GM06990 (cell line): ENCODE data around the gene ARHGEF9.

Experiments
- DNase-seq: peaks from one replicate; pipeline ENCODE4 v3.0.0-alpha.2; 2011; ENCODE audit not compliant: insufficient read length; ENCODE audit errors: extremely low read depth
- H3K27me3 ChIP-seq: replicated peaks from 2 replicates; pipeline ENCODE4 v1.6.0; 2011; ENCODE audit warnings: low read length; ENCODE audit not compliant: control insufficient read depth, insufficient read depth
- H3K36me3 ChIP-seq: 2 replicates; pipeline ENCODE4 v1.5.1; 2011; ENCODE audit warnings: low read length; ENCODE audit not compliant: control insufficient read depth, insufficient read depth
- H3K4me3 ChIP-seq: replicated peaks from 2 replicates; pipeline ENCODE4 v1.5.1; 2011; ENCODE audit warnings: low read depth, mild to moderate bottlenecking, control low read depth, low read length
- TF ChIP-seq, protein P1 (sequence below): IDR thresholded peaks from 2 replicates; pipeline ENCODE4 v1.5.1; 2011; ENCODE audit warnings: low read length, control low read depth, mild to moderate bottlenecking, inconsistent platforms; ENCODE audit not compliant: insufficient read depth, poor library complexity, severe bottlenecking

Gene ARHGEF9

DNA sequence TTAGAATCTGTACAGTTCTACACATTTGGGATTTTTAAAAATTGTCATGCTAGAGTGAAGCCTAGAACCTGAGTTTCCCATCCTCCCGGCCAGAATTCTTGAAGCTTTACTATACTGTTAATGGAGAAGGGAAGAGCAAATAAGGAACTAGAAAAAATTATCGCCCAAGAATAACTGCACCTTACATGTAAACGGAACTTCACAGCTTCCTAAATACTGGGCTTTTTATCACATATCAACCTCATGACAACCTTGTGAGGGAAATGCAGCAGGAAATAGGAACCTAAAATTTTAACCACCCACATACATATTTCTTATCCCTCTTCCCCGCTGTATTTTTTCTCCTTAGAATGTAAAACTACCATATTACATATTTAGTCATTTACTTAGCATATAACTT lies 19.3 kb downstream of the ARHGEF9 start:
- Histone ChIP-seq H3K27me3 (no peaks in the 10 kb centered on the region), H3K36me3 (no peaks in the 10 kb centered on the region), H3K4me3 (no peak overlapping the region)
- TF ChIP-seq, protein P1, sequence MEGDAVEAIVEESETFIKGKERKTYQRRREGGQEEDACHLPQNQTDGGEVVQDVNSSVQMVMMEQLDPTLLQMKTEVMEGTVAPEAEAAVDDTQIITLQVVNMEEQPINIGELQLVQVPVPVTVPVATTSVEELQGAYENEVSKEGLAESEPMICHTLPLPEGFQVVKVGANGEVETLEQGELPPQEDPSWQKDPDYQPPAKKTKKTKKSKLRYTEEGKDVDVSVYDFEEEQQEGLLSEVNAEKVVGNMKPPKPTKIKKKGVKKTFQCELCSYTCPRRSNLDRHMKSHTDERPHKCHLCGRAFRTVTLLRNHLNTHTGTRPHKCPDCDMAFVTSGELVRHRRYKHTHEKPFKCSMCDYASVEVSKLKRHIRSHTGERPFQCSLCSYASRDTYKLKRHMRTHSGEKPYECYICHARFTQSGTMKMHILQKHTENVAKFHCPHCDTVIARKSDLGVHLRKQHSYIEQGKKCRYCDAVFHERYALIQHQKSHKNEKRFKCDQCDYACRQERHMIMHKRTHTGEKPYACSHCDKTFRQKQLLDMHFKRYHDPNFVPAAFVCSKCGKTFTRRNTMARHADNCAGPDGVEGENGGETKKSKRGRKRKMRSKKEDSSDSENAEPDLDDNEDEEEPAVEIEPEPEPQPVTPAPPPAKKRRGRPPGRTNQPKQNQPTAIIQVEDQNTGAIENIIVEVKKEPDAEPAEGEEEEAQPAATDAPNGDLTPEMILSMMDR, result no peak
- DNase-seq, result no peak

DNA sequence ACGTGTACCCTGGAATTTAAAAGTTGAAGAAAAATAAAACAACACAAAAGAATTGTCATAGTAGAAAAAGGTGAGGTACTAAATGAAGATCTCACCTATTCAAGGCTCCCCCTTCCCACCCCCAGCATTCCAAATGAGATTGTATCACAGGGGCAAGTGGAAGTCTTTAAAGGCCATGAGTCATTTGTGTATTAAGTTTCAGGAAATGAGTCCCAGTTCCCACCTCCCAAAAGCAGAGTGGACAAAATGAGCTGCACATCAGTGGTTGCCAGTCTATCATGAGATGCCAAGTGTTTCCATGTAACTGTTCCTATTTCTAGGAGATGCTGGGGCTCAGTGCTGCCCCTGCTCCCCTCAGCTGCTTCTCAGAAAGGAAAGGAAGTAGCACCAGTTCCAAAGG lies 20.1 kb downstream of the ARHGEF9 start:
- H3K27me3 ChIP-seq, result no peaks in the 10 kb centered on the region
- TF ChIP-seq, protein P1, result no peak
- H3K4me3 ChIP-seq, result no peak overlapping the region
- no peaks in the 10 kb centered on the region for H3K36me3 ChIP-seq
- no peak for DNase-seq

DNA sequence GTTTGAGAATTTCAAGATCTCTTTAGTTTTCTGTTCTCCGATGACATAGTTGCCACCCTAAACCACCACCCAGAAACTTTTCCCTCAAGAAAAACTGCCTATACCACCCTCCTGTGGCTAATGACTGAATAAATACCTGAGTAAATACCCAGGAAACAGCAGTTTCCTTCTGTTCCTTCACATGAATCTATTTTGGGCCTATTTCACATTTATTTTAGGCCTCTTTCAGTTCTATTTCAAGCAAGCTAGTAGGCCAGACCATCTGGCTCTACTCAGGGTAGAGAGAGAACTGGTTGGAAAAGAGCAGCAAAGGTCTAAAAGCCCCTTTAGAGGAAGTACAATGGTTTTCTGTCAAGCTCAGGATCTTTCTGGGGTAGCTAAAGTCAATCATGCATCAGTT lies 23.4 kb downstream of the ARHGEF9 start:
- Histone ChIP-seq H3K27me3 (no peaks in the 10 kb centered on the region), H3K4me3 (no peak overlapping the region), H3K36me3 (no peaks in the 10 kb centered on the region)
- DNase-seq, result peak; percentile 52
- TF ChIP-seq, protein P1, result no peak

DNA sequence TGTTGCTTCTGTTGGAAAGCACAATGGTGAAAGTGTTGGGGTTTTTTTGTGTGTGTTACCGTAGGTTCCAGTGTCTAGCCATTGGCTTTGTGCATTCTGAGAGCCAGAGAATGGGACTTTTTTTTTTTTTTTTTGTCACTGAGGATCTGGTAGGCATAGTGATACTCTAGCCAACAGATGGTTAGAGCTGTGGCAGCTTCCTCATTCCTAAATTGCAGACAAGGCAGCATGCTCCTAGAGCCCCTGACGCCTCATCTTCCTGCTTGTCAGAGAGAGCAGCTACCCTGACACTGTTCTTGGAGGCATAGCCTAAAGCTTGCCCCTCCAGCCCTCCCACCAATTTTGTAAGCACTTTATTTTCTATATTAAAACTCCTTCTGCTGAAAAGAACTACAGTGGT lies 27.0 kb downstream of the ARHGEF9 start:
- TF ChIP-seq, protein P1, result no peak
- Histone ChIP-seq H3K27me3 (no peaks in the 10 kb centered on the region), H3K4me3 (no peak overlapping the region), H3K36me3 (no peaks in the 10 kb centered on the region)
- DNase-seq, result no peak

DNA sequence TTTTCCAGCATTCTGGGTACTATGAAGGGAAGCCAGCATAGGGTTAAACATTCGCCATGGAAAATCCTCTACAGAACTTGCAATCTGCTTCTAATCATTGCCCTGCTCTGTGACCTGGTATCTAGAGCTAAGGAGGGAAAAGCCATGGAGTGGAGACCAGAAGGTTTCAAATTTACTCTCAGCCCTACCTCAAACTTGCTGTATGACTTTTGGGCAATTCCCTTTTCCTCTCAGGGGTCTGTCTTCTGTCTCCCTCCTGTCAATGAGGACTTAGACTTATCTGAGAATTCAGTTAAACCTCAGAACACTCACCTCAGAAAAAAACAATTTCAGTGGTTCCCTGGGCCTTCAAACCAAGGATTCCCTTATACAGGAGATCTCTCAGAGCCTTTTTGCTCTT lies 29.1 kb downstream of the ARHGEF9 start:
- DNase-seq, result peak; percentile 30
- TF ChIP-seq, protein P1, result no peak
- H3K27me3 ChIP-seq, result no peaks in the 10 kb centered on the region
- no peaks in the 10 kb centered on the region for H3K36me3 ChIP-seq
- peak overlapping the region; percentile 83 for H3K4me3 ChIP-seq
